Tibial nerve (tissue), 3 donors: Measurements from ENCODE around the gene TRDMT1.

Experiments
- EP300 ChIP-seq, 2 donors: sonication (generic); formaldehyde crosslinking; IDR thresholded peaks; one replicate each; pipeline ENCODE4 v1.6.1; 2017; ENCODE audit warnings: antibody characterized with exemption in 2 of 2, mild to moderate bottlenecking in 1 of 2
- POLR2A ChIP-seq, 2 donors: fragments of 450-650 bp; IDR thresholded peaks; one replicate each; pipeline ENCODE4 v1.6.1; 2017; ENCODE audit warnings: antibody characterized with exemption in 2 of 2, mild to moderate bottlenecking in 2 of 2, moderate library complexity in 2 of 2

GRCh38 chr10:17216217-17216900 lies 14.9 kb upstream of the TRDMT1 start:
- TF ChIP-seq POLR2A (IDR thresholded peaks at IDR 0.05) (no peak), EP300 (IDR thresholded peaks at IDR 0.05) (peak in 1 of 2 donors; percentile 82)
